ENCODE measurements around the gene MPPE1. TPM values are rescaled to one million over a fixed set of nuclear protein-coding genes. Genes with fewer than 3 reads are reported as not detected.

The MPPE1 gene
- total and polyA plus RNA-seq, 10 of the 15 experiments (the other 5 are each of a cell fraction or from before 2014, with no cell fraction given) = 13.8 to 34.5 (median 27.6) TPM

- Histone ChIP-seq H3K79me2 (ENCODE audit: control insufficient read depth, insufficient read depth, low read length) (no peaks in the 10 kb centered on the region), H3K9me3 (replicated peaks; ENCODE audit: control insufficient read depth, insufficient read depth, low read length) (no peaks in the 10 kb centered on the region), H3K27me3 (replicated peaks in 1 of 2; ENCODE audit: control insufficient read depth in 2 of 2, insufficient read depth in 2 of 2, low read length in 1 of 2) (no peaks in the 10 kb centered on the region), H4K20me1 (ENCODE audit: control insufficient read depth, insufficient read depth) (no peaks in the 10 kb centered on the region), H3K27ac (ENCODE audit: control insufficient read depth, insufficient read depth) (no peak overlapping the region), H3K36me3 (ENCODE audit: control insufficient read depth in 2 of 2, insufficient read depth in 2 of 2, low read length in 1 of 2) (no peaks in the 10 kb centered on the region), H3K4me1 (ENCODE audit: control insufficient read depth, insufficient read depth, low read length) (no peaks in the 10 kb centered on the region), H3K9ac (ENCODE audit: control insufficient read depth, insufficient read depth, low read length) (no peak overlapping the region), H3K4me2 (ENCODE audit: control insufficient read depth, insufficient read depth) (no peak overlapping the region), H2AFZ (ENCODE audit: control insufficient read depth, low read depth, low read length) (no peak overlapping the region), H3K4me3 (no peak overlapping the region)
- in situ Hi-C loops (cut with MboI) (no loop called here), intact Hi-C loops (cut with micrococcal nuclease; ENCODE audit: unreplicated experiment) (no loop called here)
- 76% methylated on average over 5 of the region's 5 CpGs for WGBS (ENCODE audit: insufficient coverage, insufficient replicate concordance, low lambda C conversion rate, missing lambda C conversion rate)
- DNase-seq (ENCODE audit: low read depth, low spot score) (no peak), ATAC-seq (no peak), FAIRE-seq (no peak)
- ChIA-PET RAD21 (ENCODE audit: unreplicated experiment) (no interaction called here), POLR2A (no interaction called here), CTCF (interaction anchor here (1.0 to 1.9 kb wide), 3 partner anchors 50 to 211 kb away, joined by 3 to 6 read pairs (median 4); no protein-coding TSS in a partner anchor), SMC1A (ENCODE audit: uncharacterized antibody, unreplicated experiment) (interaction anchor here (0.7 kb wide), 1 partner anchor 51 kb away, joined by 3 read pairs; no protein-coding TSS in a partner anchor)
- no peak for TF ChIP-seq NFXL1 (IDR thresholded peaks at IDR 0.05; ENCODE audit: borderline replicate concordance)
- no peak for TF ChIP-seq BCL11A (IDR thresholded peaks at IDR 0.05; ENCODE audit: low read depth, low read length)
- TF ChIP-seq HDAC6 (IDR thresholded peaks at IDR 0.05; ENCODE audit: unreplicated experiment) = no peak
- TF ChIP-seq STAT3 (IDR thresholded peaks at IDR 0.05; ENCODE audit: low read depth, low read length) = no peak
- no peak for TF ChIP-seq HCFC1 (IDR thresholded peaks at IDR 0.05; ENCODE audit: low read length)
- no peak for TF ChIP-seq YBX1 (IDR thresholded peaks at IDR 0.05)
- TF ChIP-seq IKZF2 (IDR thresholded peaks at IDR 0.05) = no peak
- TF ChIP-seq, protein P1, sequence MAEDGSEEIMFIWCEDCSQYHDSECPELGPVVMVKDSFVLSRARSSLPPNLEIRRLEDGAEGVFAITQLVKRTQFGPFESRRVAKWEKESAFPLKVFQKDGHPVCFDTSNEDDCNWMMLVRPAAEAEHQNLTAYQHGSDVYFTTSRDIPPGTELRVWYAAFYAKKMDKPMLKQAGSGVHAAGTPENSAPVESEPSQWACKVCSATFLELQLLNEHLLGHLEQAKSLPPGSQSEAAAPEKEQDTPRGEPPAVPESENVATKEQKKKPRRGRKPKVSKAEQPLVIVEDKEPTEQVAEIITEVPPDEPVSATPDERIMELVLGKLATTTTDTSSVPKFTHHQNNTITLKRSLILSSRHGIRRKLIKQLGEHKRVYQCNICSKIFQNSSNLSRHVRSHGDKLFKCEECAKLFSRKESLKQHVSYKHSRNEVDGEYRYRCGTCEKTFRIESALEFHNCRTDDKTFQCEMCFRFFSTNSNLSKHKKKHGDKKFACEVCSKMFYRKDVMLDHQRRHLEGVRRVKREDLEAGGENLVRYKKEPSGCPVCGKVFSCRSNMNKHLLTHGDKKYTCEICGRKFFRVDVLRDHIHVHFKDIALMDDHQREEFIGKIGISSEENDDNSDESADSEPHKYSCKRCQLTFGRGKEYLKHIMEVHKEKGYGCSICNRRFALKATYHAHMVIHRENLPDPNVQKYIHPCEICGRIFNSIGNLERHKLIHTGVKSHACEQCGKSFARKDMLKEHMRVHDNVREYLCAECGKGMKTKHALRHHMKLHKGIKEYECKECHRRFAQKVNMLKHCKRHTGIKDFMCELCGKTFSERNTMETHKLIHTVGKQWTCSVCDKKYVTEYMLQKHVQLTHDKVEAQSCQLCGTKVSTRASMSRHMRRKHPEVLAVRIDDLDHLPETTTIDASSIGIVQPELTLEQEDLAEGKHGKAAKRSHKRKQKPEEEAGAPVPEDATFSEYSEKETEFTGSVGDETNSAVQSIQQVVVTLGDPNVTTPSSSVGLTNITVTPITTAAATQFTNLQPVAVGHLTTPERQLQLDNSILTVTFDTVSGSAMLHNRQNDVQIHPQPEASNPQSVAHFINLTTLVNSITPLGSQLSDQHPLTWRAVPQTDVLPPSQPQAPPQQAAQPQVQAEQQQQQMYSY (CRISPR knock-in tag; IDR thresholded peaks at IDR 0.05) = no peak
- TF ChIP-seq SREBF1 (IDR thresholded peaks at IDR 0.05; ENCODE audit: low read length) = no peak
- no TSS peak for BruUV-seq (replicated peaks)
These were observed 36.7 kb upstream of the MPPE1 start for GRCh38 chr18:11944786-11945185.

Data from GM12878 (cell line).